ENCODE data around the gene GRIK4.

DNA sequence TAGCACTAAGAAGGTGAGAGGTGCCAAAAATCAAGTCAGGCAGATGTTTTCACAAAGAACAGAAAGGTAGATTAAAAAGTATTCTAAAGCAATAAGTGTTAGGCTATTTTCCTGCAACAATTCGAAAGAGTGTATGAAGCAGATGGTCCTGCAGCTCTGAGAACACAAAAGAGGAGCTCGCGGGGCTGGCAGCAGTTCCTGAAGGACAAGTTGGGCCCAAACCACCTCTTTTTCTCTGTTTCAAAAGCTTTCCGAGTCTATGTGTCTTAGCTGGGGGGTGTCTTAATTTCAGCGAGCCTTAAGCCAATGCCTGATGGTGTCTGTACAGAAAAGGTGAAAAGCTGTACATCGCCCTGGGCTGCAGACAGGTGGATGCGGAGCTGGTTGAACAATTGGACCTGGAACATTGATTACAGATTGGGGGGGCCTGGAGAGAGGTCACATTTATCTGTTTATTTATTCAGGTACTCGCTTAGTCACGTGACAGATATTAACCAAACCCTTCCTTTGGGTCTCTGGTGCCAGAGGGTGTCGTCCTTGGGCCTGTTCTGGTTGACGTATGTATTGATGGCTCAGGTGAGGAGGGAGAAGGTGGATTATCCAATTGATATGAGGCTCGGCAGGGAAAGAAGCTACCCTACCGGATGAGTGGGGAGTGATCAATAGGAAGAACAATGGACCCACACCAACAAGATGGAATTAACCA is 24.7 kb downstream of the GRIK4 start:
- TF ChIP-seq EZH2phosphoT487 (IDR thresholded peaks at IDR 0.05; ENCODE audit: borderline replicate concordance, low read length) = no peak
- TF ChIP-seq, protein P1, sequence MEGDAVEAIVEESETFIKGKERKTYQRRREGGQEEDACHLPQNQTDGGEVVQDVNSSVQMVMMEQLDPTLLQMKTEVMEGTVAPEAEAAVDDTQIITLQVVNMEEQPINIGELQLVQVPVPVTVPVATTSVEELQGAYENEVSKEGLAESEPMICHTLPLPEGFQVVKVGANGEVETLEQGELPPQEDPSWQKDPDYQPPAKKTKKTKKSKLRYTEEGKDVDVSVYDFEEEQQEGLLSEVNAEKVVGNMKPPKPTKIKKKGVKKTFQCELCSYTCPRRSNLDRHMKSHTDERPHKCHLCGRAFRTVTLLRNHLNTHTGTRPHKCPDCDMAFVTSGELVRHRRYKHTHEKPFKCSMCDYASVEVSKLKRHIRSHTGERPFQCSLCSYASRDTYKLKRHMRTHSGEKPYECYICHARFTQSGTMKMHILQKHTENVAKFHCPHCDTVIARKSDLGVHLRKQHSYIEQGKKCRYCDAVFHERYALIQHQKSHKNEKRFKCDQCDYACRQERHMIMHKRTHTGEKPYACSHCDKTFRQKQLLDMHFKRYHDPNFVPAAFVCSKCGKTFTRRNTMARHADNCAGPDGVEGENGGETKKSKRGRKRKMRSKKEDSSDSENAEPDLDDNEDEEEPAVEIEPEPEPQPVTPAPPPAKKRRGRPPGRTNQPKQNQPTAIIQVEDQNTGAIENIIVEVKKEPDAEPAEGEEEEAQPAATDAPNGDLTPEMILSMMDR (IDR thresholded peaks at IDR 0.05; ENCODE audit: low read depth, low read length, poor library complexity, severe bottlenecking) = no peak

Measured in DOHH2 (cell line).